Measurements from ENCODE around the gene ITPRIPL2.

The ITPRIPL2 gene

DNA sequence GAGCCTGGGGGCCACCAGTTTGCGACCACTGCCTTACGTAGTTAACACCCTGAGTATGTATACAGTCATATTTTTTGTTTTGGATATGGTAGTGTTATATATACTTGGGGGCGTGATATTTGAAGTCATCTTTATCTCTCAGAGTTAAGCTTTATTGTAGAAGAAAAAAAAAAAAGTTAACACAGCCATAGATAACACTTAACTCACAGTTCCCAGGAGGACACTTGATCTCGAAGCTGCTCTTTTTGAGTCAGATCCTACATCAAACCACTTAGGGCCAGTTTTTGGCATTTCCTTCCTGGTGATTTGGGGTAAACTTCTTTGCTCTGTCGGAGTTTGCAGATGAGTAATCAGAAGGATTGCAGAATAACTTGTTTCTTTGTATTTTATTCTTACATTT lies 5.8 kb downstream of the ITPRIPL2 start:
- DNase-seq (ENCODE audit: low read depth, low spot score): no peak

- DNase-seq (ENCODE audit: low read depth, low spot score): no peak
Measured at GRCh38 chr16:19123535-19124178, 9.9 kb downstream of the ITPRIPL2 start.

GRCh38 chr16:19126300-19126699 lies 12.5 kb downstream of the ITPRIPL2 start:
- no peak for DNase-seq (ENCODE audit: low read depth, low spot score)

DNA sequence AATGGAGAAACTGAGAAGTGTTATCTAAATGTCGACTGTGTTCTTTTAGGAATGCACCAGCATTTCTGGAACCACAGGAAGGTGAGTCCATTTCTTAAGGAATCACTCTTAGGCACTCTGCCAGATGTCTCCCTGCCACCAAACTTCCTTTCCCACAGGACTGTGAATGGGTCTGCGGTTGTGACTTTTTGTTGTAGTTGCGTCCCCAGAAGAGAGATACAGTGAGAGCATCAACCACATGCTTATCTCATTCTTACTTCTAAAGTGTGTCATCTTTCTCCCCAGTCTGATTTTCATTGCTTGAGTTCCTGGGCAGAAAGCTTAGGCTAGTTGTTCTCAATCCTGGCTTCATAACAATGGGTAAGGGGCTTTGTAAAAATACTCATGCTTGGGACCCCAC lies 13.4 kb downstream of the ITPRIPL2 start:
- no peak for DNase-seq (ENCODE audit: low read depth, low spot score)

DNA sequence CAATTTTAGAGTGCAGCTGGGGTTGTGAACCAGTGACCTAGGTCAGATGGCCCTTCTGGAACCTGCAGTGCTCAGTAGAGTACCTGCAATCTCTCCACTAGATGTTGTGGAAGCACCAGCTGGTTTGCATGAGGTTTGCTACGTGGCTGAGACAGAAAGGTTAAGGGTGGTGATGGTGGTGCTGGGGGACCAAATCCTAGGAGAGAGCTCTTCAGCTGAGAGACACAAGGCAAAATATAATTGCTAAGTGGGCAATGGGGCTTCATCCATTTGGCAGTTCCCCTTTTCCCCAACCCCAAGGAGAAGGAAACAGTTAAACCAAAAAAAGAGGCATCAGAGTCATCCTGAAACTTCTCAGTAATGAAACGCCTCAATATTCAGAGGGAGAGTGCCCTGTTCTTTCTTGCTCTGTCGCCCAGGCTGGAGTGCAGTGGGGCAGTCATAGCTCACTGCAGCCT lies 13.9 kb downstream of the ITPRIPL2 start:
- DNase-seq (ENCODE audit: low read depth, low spot score): no peak

- no peak for DNase-seq (ENCODE audit: low read depth, low spot score)
Measured at GRCh38 chr16:19128454-19129200, 14.9 kb downstream of the ITPRIPL2 start.

GRCh38 chr16:19130385-19130784 lies 16.6 kb downstream of the ITPRIPL2 start:
- no peak for DNase-seq (ENCODE audit: low read depth, low spot score)

DNA sequence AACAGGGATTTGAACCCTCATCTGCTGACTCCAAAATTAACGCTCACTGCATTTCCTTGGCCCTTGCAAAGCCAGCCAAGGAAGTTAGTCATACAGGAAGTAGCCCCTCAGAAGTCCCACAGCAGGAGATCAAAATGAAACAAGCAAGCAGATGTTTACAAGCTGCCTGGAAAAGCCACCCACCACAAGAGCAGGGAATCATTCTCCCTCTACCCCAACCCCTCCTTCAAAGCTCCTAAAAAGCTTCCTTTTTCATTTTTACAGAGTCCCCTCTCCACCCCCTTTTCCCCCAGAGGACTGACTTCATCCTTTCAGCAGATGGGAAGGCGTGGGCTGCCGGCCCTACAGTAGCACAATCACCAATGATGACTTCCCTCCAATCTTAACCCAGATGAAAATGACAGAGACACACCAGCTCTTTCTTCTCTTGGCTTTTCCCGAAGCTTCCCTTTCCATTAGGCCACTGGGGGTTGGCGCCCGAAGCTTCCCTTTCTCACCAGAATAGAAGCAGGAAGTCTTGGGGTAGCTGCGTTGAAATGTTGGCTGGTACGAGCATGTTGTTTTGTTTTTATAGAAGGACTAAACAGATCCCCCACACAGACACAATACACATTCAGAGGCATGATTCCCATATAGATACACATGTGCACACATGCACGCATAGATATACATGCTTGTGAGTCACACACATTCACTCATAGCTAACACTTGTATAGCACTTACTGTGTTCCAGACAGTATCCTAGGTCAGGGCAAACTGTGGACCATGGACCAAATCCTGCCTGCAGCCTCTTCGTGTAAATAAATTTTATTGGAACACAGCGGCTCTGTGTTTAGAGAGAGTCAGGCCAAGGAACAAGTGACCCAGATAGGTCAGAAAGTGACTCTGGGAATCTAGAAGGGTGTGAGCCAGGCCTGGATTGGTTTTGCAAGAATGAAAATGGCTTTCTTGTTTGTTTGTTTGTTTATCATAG lies 17.4 kb downstream of the ITPRIPL2 start:
- DNase-seq (ENCODE audit: low read depth, low spot score): peak; percentile 58

GRCh38 chr16:19131825-19132218 lies 18.1 kb downstream of the ITPRIPL2 start:
- no peak for DNase-seq (ENCODE audit: low read depth, low spot score)

DNA sequence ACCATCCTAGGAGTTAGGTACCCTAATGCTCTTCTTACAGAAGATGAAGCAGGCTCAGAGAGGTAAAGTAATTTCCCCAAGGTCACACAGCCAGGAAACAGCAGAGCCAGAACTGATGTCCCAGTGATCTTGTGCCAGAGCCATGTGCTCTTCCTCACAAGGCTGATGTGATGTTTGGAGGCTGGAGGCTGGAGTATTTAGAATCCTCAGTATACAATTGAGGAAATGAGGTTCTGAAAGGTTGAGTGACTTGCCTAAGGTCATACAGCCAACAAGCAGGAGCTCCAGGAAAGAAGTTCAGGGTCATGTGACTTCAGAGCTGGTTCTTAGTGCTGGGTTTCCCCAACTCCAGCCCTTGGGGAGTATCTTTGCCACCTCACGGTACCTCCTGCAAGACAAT lies 18.5 kb downstream of the ITPRIPL2 start:
- DNase-seq (ENCODE audit: low read depth, low spot score): no peak

GRCh38 chr16:19132898-19133297 lies 19.1 kb downstream of the ITPRIPL2 start:
- no peak for DNase-seq (ENCODE audit: low read depth, low spot score)

- no peak for DNase-seq (ENCODE audit: low read depth, low spot score)
Measured at GRCh38 chr16:19133600-19133999, 19.8 kb downstream of the ITPRIPL2 start.

DNA sequence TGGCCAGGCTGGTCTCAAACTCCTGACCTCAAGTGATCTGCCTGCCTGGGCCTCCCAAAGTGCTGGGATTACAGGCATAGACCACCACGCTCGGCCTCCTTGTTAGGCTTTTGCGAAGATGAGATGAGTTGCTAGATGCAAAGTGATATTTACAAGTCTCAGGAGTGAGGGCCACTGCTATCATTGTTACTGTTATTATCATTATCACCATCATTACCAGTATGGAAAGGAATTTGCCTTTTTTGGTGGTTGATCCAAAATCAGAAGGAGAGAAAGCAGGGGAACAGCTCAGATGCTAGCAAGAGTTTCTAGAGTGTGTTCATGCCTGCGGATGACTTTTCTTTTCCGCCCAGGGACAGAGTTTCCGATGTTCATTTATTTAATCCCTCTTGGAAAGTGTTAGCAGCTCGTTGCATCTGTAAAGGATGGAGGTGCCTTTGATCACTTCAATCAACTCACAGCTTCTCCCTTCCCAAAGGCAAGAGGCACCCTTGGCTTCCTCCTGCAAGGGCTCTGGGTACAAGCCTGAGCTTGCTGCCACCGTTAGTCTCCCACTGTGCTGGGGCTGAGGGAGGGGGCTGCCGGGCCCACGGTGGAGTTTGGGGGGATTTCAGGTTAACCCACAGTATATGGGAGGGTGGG lies 21.6 kb downstream of the ITPRIPL2 start:
- DNase-seq (ENCODE audit: low read depth, low spot score): no peak

DNA sequence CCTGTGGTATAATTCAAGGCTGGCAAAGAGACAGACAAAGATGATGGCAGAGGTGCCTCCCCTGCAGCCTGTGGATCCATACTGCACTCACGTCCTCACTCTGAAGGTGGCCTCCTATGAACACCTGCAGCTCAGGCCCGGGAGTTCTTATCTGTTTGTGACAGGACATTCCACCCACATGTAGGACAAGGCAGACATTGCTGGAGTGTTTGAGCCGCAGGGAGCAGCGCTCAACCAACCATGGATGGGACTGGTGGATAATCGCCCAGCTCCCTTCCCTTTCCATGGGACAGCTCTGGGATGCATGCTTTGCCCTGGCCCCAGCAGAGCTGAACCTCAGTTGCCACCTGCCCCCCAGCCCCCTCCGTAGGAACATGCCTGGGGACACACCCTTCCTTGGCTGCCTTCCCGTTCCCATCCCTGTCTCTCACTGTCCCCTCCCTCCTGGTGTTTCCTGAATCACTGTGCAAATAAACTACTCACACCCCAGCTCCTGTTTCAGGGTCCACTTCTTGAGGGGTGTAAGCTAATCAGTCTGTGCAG lies 22.2 kb downstream of the ITPRIPL2 start:
- no peak for DNase-seq (ENCODE audit: low read depth, low spot score)

GRCh38 chr16:19136549-19137196 lies 22.9 kb downstream of the ITPRIPL2 start:
- DNase-seq (ENCODE audit: low read depth, low spot score): no peak

- no peak for DNase-seq (ENCODE audit: low read depth, low spot score)
Measured at GRCh38 chr16:19137201-19138128, 23.7 kb downstream of the ITPRIPL2 start.

GRCh38 chr16:19138601-19139000 lies 24.8 kb downstream of the ITPRIPL2 start:
- DNase-seq (ENCODE audit: low read depth, low spot score): no peak

- DNase-seq (ENCODE audit: low read depth, low spot score): no peak
Measured at GRCh38 chr16:19139436-19140091, 25.8 kb downstream of the ITPRIPL2 start.

- no peak for DNase-seq (ENCODE audit: low read depth, low spot score)
Measured at GRCh38 chr16:19140396-19140795, 26.6 kb downstream of the ITPRIPL2 start.

Measured in ELF-1 (cell line).